VCaP (cell line): ENCODE measurements around the gene WRAP73.

Experiments
- H3K27ac ChIP-seq: fragments of 450-650 bp; 2 replicates; pipeline ENCODE4 v1.5.1; 2017
- TF ChIP-seq, protein P1 (sequence below): fragments of 450-650 bp; conservative IDR thresholded peaks from 2 replicates; pipeline ENCODE4 v1.5.1; 2017; ENCODE audit warnings: mild to moderate bottlenecking, moderate library complexity

The WRAP73 gene

DNA sequence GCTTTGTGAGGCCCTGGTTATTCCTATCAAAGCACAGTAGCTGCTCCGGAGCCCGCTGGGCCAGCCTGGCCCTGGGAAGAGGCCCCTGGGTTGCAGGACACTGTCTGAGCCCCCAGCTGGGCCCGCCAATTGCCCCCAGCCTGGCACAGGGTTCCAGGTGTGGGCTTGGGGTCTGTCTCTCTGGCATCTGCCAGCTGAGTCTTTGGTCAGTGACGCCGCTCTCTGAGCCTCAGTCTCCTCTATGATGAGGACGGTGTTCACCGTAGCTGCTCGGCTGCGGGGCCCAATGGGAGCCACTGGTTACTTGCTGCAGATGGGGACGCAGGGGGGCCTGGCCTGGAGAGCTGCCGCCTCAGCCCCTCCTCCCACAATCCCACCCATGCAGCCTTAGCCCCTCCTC is 43.4 kb upstream of the WRAP73 start:
- TF ChIP-seq, protein P1, sequence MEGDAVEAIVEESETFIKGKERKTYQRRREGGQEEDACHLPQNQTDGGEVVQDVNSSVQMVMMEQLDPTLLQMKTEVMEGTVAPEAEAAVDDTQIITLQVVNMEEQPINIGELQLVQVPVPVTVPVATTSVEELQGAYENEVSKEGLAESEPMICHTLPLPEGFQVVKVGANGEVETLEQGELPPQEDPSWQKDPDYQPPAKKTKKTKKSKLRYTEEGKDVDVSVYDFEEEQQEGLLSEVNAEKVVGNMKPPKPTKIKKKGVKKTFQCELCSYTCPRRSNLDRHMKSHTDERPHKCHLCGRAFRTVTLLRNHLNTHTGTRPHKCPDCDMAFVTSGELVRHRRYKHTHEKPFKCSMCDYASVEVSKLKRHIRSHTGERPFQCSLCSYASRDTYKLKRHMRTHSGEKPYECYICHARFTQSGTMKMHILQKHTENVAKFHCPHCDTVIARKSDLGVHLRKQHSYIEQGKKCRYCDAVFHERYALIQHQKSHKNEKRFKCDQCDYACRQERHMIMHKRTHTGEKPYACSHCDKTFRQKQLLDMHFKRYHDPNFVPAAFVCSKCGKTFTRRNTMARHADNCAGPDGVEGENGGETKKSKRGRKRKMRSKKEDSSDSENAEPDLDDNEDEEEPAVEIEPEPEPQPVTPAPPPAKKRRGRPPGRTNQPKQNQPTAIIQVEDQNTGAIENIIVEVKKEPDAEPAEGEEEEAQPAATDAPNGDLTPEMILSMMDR = no peak
- no peak overlapping the region for H3K27ac ChIP-seq

DNA sequence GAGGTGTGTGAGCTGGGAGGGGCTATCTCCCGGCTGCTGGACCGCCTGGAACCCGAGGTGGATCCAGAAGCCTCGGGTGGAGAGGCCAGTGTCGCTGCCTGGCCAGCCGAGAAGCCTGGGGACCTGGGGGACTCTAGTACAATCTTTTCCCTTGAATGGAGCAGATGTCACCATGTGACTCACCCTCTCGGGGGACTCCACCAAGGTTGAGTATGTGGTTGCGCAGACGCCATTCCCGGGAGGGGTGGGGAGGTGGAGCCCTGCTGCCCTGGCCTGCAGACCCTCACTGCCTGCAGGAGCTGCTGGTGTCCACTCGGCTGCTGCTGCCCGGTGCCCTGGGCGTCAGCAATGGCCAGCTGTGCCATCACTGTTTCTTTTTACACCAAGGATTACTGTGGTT is 42.7 kb upstream of the WRAP73 start:
- H3K27ac ChIP-seq = no peak overlapping the region
- TF ChIP-seq, protein P1 = no peak

DNA sequence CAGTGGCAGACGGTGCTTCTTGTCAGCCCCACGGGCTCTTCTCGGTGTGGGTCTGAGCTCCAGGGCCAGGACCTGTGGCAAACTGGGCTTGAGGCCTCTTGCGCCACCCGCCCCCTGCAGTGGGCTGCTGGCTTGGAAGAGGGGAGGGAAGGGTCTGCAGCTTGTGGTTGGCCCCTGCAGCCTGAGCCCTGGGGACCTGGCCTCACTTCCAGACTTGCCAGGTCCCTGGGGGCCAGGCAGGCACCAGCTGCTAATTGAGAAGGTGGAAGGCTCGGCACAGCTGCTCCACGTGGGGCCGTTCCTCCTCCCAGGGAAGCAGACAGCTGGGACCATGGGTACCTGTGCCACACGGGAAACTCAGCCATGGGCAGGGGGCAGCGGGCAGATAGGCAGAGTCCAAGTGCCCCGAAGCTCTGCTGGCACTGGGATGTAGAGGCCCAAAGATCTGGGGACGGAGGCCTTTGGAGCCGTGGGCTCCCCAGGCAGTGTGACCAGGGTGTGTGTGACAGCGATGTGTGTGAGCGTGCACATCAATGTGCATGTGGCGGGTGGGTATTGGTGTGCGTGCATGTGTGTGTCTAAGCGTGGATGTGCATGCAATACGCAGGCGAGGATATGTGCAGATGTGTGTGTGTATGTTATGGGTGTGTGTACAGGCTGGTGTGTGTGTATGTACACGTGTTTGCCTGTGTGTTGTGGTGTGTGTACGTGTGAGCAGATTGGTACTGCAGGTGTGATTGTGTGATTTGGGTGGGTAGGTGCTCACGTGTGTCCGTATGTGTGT is 41.7 kb upstream of the WRAP73 start:
- H3K27ac ChIP-seq = no peak overlapping the region
- TF ChIP-seq, protein P1 = no peak

DNA sequence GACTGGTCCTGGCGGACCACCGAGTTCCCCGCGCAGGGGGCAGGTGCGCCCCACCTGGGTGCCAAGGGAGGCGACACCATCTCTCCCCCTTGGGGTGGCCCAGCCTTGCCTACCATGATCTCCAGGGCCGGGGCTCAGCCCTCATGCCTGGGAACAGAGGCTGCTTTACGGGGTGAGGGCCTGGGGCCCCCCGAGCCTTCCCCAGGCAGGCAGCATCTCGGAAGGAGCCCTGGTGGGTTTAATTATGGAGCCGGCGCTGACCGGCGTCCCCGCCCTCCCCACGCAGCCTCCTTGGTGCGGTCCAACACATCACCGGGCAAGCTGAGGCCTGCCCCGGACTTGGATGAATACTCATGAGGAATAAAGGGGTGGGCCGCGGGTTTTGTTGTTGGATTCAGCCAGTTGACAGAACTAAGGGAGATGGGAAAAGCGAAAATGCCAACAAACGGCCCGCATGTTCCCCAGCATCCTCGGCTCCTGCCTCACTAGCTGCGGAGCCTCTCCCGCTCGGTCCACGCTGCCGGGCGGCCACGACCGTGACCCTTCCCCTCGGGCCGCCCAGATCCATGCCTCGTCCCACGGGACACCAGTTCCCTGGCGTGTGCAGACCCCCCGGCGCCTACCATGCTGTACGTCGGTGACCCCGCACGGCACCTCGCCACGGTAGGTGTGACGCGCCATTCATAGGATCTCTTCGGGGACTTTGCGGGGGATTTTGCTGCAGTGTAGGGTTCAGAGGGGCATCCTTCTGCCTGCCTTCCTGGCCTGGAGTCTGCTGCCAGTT is 40.6 kb upstream of the WRAP73 start:
- TF ChIP-seq, protein P1 = no peak
- H3K27ac ChIP-seq = no peak overlapping the region

DNA sequence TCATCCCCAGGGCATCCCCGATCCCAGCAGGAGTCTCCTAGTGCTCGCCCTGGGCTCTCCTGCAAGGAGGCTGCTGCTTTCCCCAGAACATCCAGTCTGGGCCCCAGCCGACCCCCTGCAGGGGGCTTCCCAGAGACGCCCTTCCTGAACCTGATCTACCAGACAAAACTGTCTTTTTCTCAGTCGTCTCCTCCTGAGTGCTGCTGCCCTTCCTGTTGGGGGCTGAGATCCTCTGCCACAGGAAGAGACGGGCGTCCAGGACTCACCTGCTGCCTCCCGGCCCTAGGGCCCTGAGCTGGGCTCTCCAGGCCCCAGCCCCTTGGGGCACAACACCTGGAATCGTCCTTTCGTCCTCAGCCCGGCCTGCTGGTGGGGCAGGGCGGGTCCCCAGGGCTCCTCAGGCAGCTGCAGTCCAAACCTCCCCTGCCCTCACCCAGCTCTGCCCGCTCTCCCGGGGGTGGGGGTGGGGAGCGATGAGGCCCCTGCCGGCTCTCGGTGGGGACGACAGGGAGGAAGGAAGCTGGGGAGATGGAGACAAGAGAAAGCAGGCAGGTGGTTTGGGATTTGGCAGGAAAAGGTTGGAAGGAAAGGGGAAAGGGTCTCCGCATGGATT is 39.3 kb upstream of the WRAP73 start:
- no peak overlapping the region for H3K27ac ChIP-seq
- TF ChIP-seq, protein P1 = no peak

DNA sequence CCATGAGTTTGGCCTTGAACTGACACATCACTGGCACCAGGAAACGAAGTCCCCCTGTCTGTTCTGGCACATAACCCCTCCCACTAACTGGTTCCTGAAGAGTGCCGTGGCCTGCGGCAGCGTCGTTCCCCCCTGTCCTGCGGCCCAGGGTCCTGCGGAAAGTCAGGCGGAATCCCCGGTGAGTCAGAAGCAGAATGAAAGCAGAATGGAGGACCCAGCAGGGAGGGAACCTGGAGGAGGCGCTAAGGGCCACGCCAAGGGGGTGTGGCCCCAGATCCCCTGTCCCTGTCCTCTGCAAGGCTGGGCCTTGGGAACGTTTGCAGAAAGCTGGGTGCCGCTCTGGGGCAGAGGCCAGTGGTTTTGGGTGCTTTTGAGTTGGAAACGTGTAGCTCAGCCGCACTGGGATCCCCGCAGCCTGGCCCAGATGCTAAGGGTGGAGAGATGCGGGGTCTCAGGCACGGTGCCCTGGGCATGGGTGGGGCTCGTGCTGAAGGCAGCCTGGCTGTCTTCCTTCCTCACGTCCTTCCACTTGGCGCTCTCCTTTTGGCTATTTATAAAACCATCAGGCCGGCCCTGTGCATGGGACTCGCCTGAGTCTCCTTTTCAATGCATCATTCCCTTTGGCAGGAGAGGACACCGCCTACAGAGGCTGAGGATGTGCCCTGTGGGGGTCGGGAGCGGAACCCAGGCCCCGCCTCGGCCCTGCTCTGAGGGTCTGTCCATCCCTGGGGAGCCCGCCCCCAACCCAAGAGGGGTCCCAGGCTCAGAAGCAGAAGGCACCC is 38.6 kb upstream of the WRAP73 start:
- no peak overlapping the region for H3K27ac ChIP-seq
- TF ChIP-seq, protein P1 = no peak
